ENCODE measurements around the gene MSRB3. TPM values are rescaled to one million over a fixed set of nuclear protein-coding genes. Genes with fewer than 3 reads are reported as not detected.
"Not testable (repeated sequence)": the region's sequence is repeated elsewhere in the genome, so short reads cannot be mapped to it uniquely, and the experiment has no call there.

The MSRB3 gene
- total and polyA plus RNA-seq, 3 experiments from 2014 or later, result not detected

DNA sequence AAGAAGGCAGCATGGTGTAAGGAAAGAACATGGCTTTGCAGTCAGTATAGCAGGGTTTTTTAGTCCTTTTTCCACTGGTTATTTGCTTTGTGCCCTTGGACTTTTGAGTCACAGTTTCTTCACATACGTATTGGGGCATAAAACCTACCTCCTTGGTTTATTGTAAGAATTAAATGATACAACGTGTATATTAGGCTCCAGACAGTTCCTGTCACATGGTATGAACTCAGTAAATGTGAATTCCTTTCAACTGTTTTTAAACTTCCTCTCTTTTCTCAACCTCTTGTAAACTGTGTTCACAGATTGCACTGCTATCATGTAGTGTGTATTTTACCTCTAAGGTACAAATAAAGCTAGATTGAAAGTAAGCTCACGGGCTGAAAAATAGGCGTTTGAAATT, 29.5 kb downstream of the MSRB3 start:
- Mint-ChIP-seq H3K27me3 (peaks cover 7 to 36% of the 10 kb centered on the region in 2 donors), H3K36me3 (no peaks in the 10 kb centered on the region), H3K4me3 (no peak overlapping the region), H3K9me3 (no peaks in the 10 kb centered on the region), H3K4me1 (no peaks in the 10 kb centered on the region), H3K27ac (no peak overlapping the region)
- Histone ChIP-seq H3K9me3 (ENCODE audit: low read length) (no peaks in the 10 kb centered on the region), H3K4me3 (ENCODE audit: low read length) (no peak overlapping the region), H3K36me3 (ENCODE audit: insufficient read depth, low read length) (no peaks in the 10 kb centered on the region), H3K27ac (ENCODE audit: low read depth, low read length) (no peak overlapping the region), H3K27me3 (ENCODE audit: insufficient read depth, low read length, poor library complexity, severe bottlenecking) (no peaks in the 10 kb centered on the region), H3K4me1 (ENCODE audit: insufficient read depth, low read length) (no peaks in the 10 kb centered on the region)
- POLR2A ChIA-PET, result no interaction called here
- CTCF ChIA-PET, result no interaction called here
- DNase-seq, result no peak

- no peak for DNase-seq
- ChIA-PET POLR2A (no interaction called here), CTCF (no interaction called here)
- Histone ChIP-seq H3K36me3 (ENCODE audit: insufficient read depth, low read length) (no peaks in the 10 kb centered on the region), H3K27ac (ENCODE audit: low read depth, low read length) (no peak overlapping the region), H3K4me3 (ENCODE audit: low read length) (no peak overlapping the region), H3K27me3 (ENCODE audit: insufficient read depth, low read length, poor library complexity, severe bottlenecking) (no peaks in the 10 kb centered on the region), H3K4me1 (ENCODE audit: insufficient read depth, low read length) (no peaks in the 10 kb centered on the region), H3K9me3 (ENCODE audit: low read length) (no peaks in the 10 kb centered on the region)
- H3K9me3 Mint-ChIP-seq, result no peaks in the 10 kb centered on the region
- peak overlapping the region in 1 of 8 donors; percentile 8 for H3K27ac Mint-ChIP-seq
- no peaks in the 10 kb centered on the region for H3K36me3 Mint-ChIP-seq
- H3K27me3 Mint-ChIP-seq, result peaks cover 6 to 33% of the 10 kb centered on the region in 2 donors
- no peak overlapping the region for H3K4me3 Mint-ChIP-seq
- H3K4me1 Mint-ChIP-seq, result no peaks in the 10 kb centered on the region
These were observed 30.2 kb downstream of the MSRB3 start for GRCh38 chr12:65308601-65309071.

GRCh38 chr12:65311260-65311659, 32.8 kb downstream of the MSRB3 start:
- Mint-ChIP-seq H3K4me1 (no peaks in the 10 kb centered on the region), H3K9me3 (no peaks in the 10 kb centered on the region), H3K4me3 (no peak overlapping the region), H3K27me3 (peaks cover 3 to 17% of the 10 kb centered on the region in 2 donors), H3K27ac (no peak overlapping the region), H3K36me3 (no peaks in the 10 kb centered on the region)
- H3K27me3 ChIP-seq (ENCODE audit: insufficient read depth, low read length, poor library complexity, severe bottlenecking), result no peaks in the 10 kb centered on the region
- H3K9me3 ChIP-seq (ENCODE audit: low read length), result no peaks in the 10 kb centered on the region
- no peak overlapping the region for H3K27ac ChIP-seq (ENCODE audit: low read depth, low read length)
- no peak overlapping the region for H3K4me3 ChIP-seq (ENCODE audit: low read length)
- DNase-seq, result no peak
- no peaks in the 10 kb centered on the region for H3K4me1 ChIP-seq (ENCODE audit: insufficient read depth, low read length)
- ChIA-PET POLR2A (no interaction called here), CTCF (no interaction called here)
- H3K36me3 ChIP-seq (ENCODE audit: insufficient read depth, low read length), result no peaks in the 10 kb centered on the region

DNA sequence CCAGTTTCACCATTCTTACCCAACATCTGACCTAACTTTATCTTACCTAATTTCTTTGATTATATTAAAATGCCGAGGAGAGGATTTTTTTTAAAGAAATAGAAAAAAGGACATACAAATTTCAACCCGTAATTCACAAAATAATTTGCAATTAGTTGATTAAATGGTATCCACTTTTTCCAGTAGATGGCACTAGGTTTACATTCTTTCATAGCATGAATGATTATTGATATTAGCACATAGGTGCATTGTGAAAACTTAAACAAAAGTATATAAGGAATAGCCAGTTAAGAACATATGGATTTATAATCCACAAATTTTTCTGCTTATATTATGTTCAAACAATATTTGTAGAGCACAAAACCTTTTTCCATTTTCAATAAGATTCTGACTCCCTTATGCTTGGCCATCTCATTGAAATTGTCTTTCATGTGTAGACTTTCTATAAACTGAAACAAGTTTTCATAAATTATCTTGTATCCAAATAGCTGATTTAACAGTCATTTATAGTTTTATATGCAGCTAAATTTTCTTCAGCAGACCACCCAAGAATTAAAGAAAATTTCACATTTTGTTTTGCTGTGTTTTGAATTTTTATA, 35.3 kb downstream of the MSRB3 start:
- ChIA-PET POLR2A (no interaction called here), CTCF (no interaction called here)
- Histone ChIP-seq H3K36me3 (ENCODE audit: insufficient read depth, low read length) (no peaks in the 10 kb centered on the region), H3K27ac (ENCODE audit: low read depth, low read length) (no peak overlapping the region), H3K4me1 (ENCODE audit: insufficient read depth, low read length) (no peaks in the 10 kb centered on the region), H3K9me3 (ENCODE audit: low read length) (no peaks in the 10 kb centered on the region), H3K27me3 (ENCODE audit: insufficient read depth, low read length, poor library complexity, severe bottlenecking) (no peaks in the 10 kb centered on the region), H3K4me3 (ENCODE audit: low read length) (no peak overlapping the region)
- H3K4me1 Mint-ChIP-seq, result no peaks in the 10 kb centered on the region
- no peak overlapping the region for H3K27ac Mint-ChIP-seq
- H3K27me3 Mint-ChIP-seq, result peaks cover 3 to 9% of the 10 kb centered on the region in 2 donors
- no peak for DNase-seq
- H3K9me3 Mint-ChIP-seq, result no peaks in the 10 kb centered on the region
- H3K36me3 Mint-ChIP-seq, result no peaks in the 10 kb centered on the region
- no peak overlapping the region for H3K4me3 Mint-ChIP-seq

DNA sequence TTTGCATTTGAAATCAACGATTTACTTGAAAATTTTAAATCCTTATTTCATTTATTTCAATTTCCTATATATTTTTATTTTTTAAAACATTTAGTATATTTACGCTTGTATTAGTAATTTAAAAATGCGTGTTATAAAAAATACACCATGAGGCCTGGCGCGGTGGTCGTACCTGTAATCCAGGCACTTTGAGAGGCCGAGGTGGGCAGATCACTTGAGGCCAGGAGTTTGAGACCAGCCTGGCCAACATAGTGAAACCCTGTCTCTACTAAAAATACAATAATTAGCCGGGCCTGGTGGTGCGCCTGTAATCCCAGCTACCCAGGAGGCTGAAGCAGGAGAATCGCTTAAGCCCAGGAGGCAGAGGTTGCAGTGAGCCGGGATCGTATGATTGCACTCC, 36.8 kb downstream of the MSRB3 start:
- H3K36me3 ChIP-seq (ENCODE audit: insufficient read depth, low read length); H3K9me3 ChIP-seq (ENCODE audit: low read length); H3K4me3 ChIP-seq (ENCODE audit: low read length); H3K4me3 Mint-ChIP-seq; H3K27me3 ChIP-seq (ENCODE audit: insufficient read depth, low read length, poor library complexity, severe bottlenecking); H3K27me3 Mint-ChIP-seq; H3K4me1 Mint-ChIP-seq; H3K36me3 Mint-ChIP-seq; H3K9me3 Mint-ChIP-seq; DNase-seq; H3K4me1 ChIP-seq (ENCODE audit: insufficient read depth, low read length); H3K27ac ChIP-seq (ENCODE audit: low read depth, low read length); CTCF ChIA-PET; POLR2A ChIA-PET; H3K27ac Mint-ChIP-seq: not testable (repeated sequence)

- H3K27ac Mint-ChIP-seq, result no peak overlapping the region
- no peak for DNase-seq
- no peaks in the 10 kb centered on the region for H3K9me3 Mint-ChIP-seq
- ChIA-PET POLR2A (no interaction called here), CTCF (no interaction called here)
- Histone ChIP-seq H3K9me3 (ENCODE audit: low read length) (no peaks in the 10 kb centered on the region), H3K27me3 (ENCODE audit: insufficient read depth, low read length, poor library complexity, severe bottlenecking) (no peaks in the 10 kb centered on the region), H3K4me3 (ENCODE audit: low read length) (no peak overlapping the region), H3K27ac (ENCODE audit: low read depth, low read length) (no peak overlapping the region), H3K4me1 (ENCODE audit: insufficient read depth, low read length) (no peaks in the 10 kb centered on the region), H3K36me3 (ENCODE audit: insufficient read depth, low read length) (no peaks in the 10 kb centered on the region)
- H3K27me3 Mint-ChIP-seq, result peaks cover 6 to 22% of the 10 kb centered on the region in 2 donors
- H3K4me3 Mint-ChIP-seq, result no peak overlapping the region
- no peaks in the 10 kb centered on the region for H3K36me3 Mint-ChIP-seq
- no peaks in the 10 kb centered on the region for H3K4me1 Mint-ChIP-seq
These were observed 39.8 kb downstream of the MSRB3 start for GRCh38 chr12:65318186-65318685.

DNA sequence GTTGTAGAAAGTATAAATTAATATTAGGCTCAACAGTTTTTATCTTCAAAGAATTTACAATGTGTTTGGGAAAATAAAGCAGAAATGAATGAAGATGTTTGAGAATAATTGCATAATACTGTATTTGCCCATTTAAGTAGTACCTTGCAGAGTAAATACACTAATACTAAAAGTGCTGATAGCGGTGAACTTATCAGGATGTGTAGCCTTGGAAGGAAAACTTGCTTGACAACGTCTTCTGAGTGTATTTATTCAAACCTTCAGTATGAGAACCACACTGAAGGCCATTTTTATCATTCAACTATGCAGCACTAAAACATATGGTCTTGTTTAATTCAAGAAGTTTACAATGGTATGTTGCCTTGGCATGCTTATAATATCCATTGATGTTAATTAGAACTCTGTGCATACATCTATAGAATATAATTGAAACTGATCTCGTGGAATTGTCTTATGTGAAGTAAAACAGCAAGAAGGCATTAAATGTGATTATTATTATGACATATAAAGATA, 41.3 kb downstream of the MSRB3 start:
- H3K36me3 Mint-ChIP-seq, result no peaks in the 10 kb centered on the region
- H3K27ac Mint-ChIP-seq, result no peak overlapping the region
- CTCF ChIA-PET, result no interaction called here
- Histone ChIP-seq H3K9me3 (ENCODE audit: low read length) (no peaks in the 10 kb centered on the region), H3K4me3 (ENCODE audit: low read length) (no peak overlapping the region), H3K27ac (ENCODE audit: low read depth, low read length) (no peak overlapping the region), H3K4me1 (ENCODE audit: insufficient read depth, low read length) (no peaks in the 10 kb centered on the region), H3K27me3 (ENCODE audit: insufficient read depth, low read length, poor library complexity, severe bottlenecking) (no peaks in the 10 kb centered on the region), H3K36me3 (ENCODE audit: insufficient read depth, low read length) (no peaks in the 10 kb centered on the region)
- no peaks in the 10 kb centered on the region for H3K4me1 Mint-ChIP-seq
- POLR2A ChIA-PET, result no interaction called here
- peaks cover 6 to 22% of the 10 kb centered on the region in 2 donors for H3K27me3 Mint-ChIP-seq
- DNase-seq, result no peak
- H3K4me3 Mint-ChIP-seq, result no peak overlapping the region
- H3K9me3 Mint-ChIP-seq, result no peaks in the 10 kb centered on the region

GRCh38 chr12:65323070-65323469, 44.6 kb downstream of the MSRB3 start:
- CTCF ChIA-PET, result no interaction called here
- Mint-ChIP-seq H3K27me3 (peaks cover 6 to 31% of the 10 kb centered on the region in 2 donors), H3K4me3 (no peak overlapping the region), H3K36me3 (no peaks in the 10 kb centered on the region), H3K4me1 (no peaks in the 10 kb centered on the region), H3K9me3 (no peaks in the 10 kb centered on the region), H3K27ac (no peak overlapping the region)
- POLR2A ChIA-PET, result no interaction called here
- Histone ChIP-seq H3K4me3 (ENCODE audit: low read length) (no peak overlapping the region), H3K4me1 (ENCODE audit: insufficient read depth, low read length) (no peaks in the 10 kb centered on the region), H3K9me3 (ENCODE audit: low read length) (no peaks in the 10 kb centered on the region), H3K27ac (ENCODE audit: low read depth, low read length) (no peak overlapping the region), H3K36me3 (ENCODE audit: insufficient read depth, low read length) (no peaks in the 10 kb centered on the region), H3K27me3 (ENCODE audit: insufficient read depth, low read length, poor library complexity, severe bottlenecking) (no peaks in the 10 kb centered on the region)
- no peak for DNase-seq
